Muscle layer of duodenum (tissue), 2 donors: ENCODE measurements around the gene VSIG2.

Source experiments
- H3K27ac ChIP-seq: one replicate; pipeline ENCODE4 v1.7.0; 2013; ENCODE audit warnings: mild to moderate bottlenecking, low read length
- H3K27me3 ChIP-seq: one replicate; pipeline ENCODE4 v1.7.0; 2013; ENCODE audit warnings: low read depth, mild to moderate bottlenecking, control low read depth, low read length
- H3K36me3 ChIP-seq, 2 donors: one replicate each; pipeline ENCODE4 v1.7.0; 2013; ENCODE audit warnings: low read length in 2 of 2, control low read depth in 1 of 2, mild to moderate bottlenecking in 1 of 2; ENCODE audit not compliant: insufficient read depth in 2 of 2, control insufficient read depth in 1 of 2
- H3K4me1 ChIP-seq, 2 donors: one replicate each; pipeline ENCODE4 v1.7.0; 2013; ENCODE audit warnings: low read length in 2 of 2, mild to moderate bottlenecking in 2 of 2, control low read depth in 1 of 2, moderate library complexity in 1 of 2; ENCODE audit not compliant: insufficient read depth in 2 of 2, control insufficient read depth in 1 of 2
- H3K4me3 ChIP-seq, 2 donors: one replicate each; pipeline ENCODE4 v1.7.0; 2013; ENCODE audit warnings: low read length in 2 of 2, low read depth in 1 of 2, mild to moderate bottlenecking in 1 of 2
- H3K9me3 ChIP-seq, 2 donors: one replicate each; pipeline ENCODE4 v1.7.0; 2013; ENCODE audit warnings: low read length in 2 of 2, control low read depth in 1 of 2, mild to moderate bottlenecking in 1 of 2; ENCODE audit not compliant: control insufficient read depth in 1 of 2
- donor health status: healthy.

Gene VSIG2

DNA sequence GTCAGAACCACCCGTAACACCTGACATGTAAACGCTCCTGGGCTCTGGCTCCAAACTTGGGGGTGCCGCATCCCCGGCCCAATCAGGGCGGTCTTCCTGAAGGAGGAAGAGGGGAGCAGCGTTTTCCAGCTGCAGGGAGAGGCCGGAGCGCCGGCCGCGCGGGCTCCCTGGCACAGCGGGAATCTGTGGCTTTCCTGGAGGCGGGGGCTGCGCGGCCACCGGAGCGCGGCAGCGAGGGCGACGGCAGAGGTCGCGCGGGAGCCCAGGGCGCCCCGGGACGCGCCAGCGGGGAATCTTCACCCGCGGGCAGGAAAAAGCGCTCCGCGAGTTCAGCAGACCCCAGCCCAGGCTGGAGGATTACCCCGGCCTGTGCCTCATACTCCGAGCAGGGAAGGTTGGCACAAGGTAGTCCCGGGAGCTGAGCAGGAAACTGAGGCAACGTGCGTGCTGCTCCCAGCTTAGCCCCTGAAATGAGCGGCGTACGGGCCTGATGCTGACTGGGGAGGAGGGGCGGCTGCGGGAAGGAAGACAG is 10.6 kb upstream of the VSIG2 start:
- Histone ChIP-seq H3K27ac (no peak overlapping the region), H3K9me3 (no peaks in the 10 kb centered on the region), H3K27me3 (peaks cover 40% of the 10 kb centered on the region), H3K36me3 (peaks cover 5 to 15% of the 10 kb centered on the region in 2 donors), H3K4me3 (peak overlapping the region; percentile 67 to 68), H3K4me1 (peaks cover 3 to 49% of the 10 kb centered on the region in 2 donors)

DNA sequence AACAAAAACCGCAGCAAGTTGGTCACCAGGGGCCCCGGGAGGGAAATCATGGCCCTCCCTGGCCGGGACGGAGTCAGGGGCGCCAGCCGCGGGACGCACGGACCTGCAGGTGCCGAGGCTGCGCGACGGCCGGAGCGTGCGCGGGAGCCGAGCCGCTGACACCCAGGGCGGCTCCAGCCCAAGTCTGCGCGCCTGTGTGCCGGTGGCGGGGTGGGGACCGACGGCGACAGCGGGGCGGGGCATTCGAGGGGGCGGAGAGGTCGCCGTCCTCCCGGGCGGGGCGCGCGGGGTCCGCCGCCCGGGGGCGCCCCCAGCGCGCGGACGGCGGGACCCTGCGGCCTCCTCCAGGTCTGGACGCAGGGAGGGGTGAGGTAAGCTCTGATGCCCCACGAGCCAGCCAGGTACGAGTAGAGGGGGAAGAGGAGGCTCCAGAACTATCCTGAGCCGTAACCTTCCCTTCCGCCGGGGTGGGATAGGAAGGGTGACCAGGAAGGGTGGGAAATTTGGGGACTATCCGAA is 10.1 kb upstream of the VSIG2 start, which contains the start of gene ESAM:
Gene ESAM, minus strand, starts transcription at position 186 of the 519 bp plus-strand sequence. Its CDS starts 136 bp downstream, at position 50.
- Histone ChIP-seq H3K4me1 (peaks cover 3 to 49% of the 10 kb centered on the region in 2 donors), H3K9me3 (no peaks in the 10 kb centered on the region), H3K27me3 (peaks cover 44% of the 10 kb centered on the region), H3K36me3 (peaks cover 5 to 10% of the 10 kb centered on the region in 2 donors), H3K4me3 (peak within 1 kb of the TSS; percentile 67 to 68), H3K27ac (peak within 1 kb of the TSS; percentile 27)

DNA sequence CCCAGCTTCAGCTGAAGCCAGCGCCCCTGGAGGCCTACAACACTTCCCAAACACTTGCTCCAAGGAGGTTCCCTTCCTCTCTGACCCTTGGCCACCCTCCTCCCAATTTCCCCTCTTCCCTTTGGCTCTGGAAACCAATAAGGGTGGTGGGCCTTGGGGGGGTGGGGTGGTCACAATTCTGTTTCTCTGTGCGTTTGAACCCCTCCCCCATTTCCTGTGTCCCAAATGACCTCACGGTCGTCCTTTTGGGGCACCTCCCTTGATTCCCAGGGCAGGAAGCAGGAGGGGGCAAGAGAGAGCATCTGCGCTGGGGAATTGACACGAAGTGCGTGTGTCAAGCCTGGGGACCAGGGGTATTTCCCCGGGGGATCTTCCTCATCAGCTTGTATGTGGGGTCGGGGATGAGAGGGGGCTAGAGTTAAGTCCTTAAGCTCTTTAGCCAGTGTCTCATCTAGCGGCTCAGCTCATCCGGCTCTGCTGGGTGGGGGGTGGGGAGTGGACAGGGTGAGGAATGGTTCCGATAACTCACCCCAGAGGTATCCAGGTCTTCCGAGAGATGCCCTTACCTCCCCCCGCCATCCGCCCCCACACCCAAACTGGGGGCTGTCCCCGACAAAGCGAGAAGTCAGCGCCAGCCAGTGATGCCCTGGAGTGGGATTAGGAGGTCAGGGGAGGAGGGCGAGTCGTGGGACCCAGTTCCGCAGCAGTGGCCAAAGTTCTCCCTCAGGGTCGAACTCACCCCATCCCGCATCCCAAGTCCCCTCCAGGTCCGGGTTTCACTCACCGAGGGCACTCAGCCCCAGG is 9.4 kb upstream of the VSIG2 start:
- H3K4me3 ChIP-seq = peak overlapping the region; percentile 42 to 49

DNA sequence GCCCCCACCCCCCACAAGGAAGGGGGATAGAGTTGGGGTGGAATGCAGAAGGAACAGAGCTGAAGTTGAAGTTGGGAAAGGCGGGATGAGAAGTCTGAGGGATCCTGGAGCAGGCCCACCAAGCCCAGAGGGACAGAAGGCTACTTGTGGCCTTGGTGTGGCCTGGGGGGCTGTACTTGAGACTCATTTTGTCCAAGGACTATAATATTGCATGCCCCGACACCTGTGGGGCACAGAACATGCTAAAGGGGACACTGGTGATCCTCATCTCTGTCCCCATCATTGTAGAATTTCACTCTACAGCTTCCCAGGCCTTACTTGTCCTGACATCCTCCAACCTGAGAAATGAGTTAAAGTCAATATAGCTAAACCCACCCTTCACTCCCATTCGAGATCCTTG is 8.8 kb upstream of the VSIG2 start:
- Histone ChIP-seq H3K27me3 (peaks cover 51% of the 10 kb centered on the region), H3K9me3 (no peaks in the 10 kb centered on the region), H3K4me3 (peak overlapping the region; percentile 42 to 49), H3K36me3 (peaks cover 0 to 5% of the 10 kb centered on the region in 2 donors), H3K27ac (peak overlapping the region; percentile 39), H3K4me1 (peaks cover 3 to 49% of the 10 kb centered on the region in 2 donors)

More for the DNA sequence above, 9.4 kb upstream of the VSIG2 start:
- H3K27ac ChIP-seq = peak overlapping the region; percentile 27
- peaks cover 3 to 49% of the 10 kb centered on the region in 2 donors for H3K4me1 ChIP-seq
- H3K36me3 ChIP-seq = peaks cover 5% of the 10 kb centered on the region in 2 donors
- peaks cover 47% of the 10 kb centered on the region for H3K27me3 ChIP-seq
- H3K9me3 ChIP-seq = no peaks in the 10 kb centered on the region

DNA sequence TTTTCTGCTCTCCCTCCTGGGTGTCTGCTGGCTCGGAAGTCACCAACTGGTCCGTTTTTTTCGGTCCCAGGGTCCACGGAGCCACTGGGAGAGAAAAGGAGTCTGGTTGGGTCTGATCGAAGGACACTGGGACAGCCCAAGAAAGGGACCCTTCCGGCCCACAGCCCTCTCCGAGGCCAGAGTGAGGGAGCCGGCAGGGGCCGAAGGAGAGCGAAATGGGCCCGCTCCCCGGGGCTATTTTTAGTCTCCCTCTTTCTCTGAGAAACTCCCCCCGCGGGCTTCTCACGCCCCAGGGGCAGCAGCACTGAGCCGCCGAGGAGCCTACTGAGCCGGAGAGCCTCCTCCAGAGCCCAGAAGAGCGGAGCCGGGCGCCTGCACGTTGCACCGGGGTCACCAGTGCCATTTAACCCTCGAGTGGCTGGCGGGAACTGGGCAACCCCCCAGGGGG is 8.2 kb upstream of the VSIG2 start:
- Histone ChIP-seq H3K27me3 (peaks cover 52% of the 10 kb centered on the region), H3K4me1 (peaks cover 3 to 49% of the 10 kb centered on the region in 2 donors), H3K4me3 (peak overlapping the region; percentile 42 to 49), H3K9me3 (no peaks in the 10 kb centered on the region), H3K36me3 (peaks cover 0 to under 1% of the 10 kb centered on the region in 2 donors), H3K27ac (peak overlapping the region; percentile 39)

DNA sequence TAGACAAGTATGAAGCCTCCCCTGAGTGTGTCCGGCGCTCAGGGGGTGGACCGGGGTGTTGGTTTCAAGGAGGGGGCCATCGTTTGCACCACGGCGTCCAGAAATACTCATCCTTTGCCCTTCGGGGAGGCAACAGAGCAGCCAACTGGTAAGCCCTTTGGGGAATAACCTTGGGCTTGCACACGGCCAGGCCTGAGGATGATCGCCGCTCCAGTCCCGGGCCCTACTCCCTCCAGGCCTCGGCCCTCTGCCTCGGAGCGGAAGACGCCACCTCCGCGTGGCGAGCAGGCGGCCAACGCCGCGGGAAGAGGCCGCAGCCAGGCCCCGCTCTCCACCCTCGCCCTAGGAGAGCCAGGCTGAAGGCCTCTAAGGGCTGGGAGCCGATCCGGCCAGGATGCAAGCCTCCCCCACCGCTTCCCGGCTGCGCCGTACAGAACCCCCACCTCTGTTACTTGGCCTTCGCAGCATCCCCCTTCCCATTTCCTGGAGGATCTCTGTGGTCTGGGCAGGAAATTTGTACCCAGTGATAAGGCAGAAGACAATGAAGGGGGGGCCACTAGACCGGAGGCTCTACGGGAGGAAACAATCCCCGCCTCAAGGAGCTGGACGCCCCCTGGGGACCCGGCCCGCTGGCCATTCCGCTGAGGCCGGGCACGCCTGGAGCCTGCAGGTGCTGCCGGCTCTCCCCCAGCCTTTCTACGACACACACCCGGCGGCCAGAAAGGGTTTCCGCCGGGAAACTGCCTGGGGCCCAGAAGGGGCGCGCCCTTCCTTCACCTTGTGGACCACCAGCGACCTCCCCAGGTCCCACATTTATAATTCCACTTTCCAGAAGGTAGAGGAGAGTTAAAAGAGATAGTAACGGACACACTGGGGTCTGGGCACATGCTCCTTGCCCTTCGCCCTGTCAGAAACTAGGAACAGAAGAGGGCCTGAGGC is 7.5 kb upstream of the VSIG2 start:
- Histone ChIP-seq H3K27me3 (peaks cover 52% of the 10 kb centered on the region), H3K9me3 (no peaks in the 10 kb centered on the region), H3K27ac (no peak overlapping the region), H3K36me3 (no peaks in the 10 kb centered on the region), H3K4me3 (peak overlapping the region in 1 of 2 donors; percentile 54), H3K4me1 (peaks cover 3 to 49% of the 10 kb centered on the region in 2 donors)

DNA sequence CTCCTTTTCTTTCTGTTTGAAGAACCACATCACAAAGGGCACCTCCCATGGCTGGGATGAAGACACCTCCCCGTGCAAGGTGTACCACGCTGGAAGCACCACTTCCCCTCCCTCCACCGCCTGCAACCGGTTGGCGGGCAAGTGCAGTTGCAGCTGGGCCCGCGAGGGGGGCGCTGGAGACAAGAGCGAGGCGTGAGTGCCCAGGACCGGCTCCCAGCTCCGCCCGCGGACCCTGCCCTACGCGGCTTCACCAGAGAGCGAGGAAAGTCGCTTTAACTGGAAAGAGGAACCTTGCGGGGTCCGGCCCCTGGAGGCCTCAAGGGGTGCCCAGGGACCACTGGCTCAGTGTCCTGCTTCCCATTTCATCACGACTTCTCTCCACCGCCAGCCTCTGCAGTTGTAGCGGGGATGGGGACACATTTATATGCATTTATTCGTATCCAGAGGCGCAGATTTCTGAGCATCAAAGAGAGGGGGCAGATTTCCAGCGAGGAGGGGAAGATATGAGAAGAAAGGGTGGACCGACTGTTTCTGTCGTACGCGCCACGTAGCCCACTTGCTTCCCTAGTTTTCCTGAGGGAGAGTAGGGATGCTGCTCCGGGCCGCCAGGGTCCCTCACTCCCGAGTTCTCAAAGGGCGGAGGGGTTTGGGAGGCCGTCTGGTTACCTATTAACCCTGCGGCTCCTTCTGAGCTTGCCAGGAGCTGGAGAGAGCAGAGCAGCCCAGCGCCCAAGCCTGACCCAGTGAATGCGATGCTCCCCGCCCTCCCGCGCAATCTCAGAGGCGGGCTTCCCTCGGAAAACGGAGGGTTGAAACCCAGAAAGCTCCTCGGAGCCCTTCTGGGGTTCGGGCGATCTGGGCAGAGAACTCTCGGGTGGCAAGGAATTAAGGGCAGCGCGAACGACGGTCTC is 6.6 kb upstream of the VSIG2 start:
- Histone ChIP-seq H3K9me3 (no peaks in the 10 kb centered on the region), H3K36me3 (no peaks in the 10 kb centered on the region), H3K27me3 (peaks cover 52% of the 10 kb centered on the region), H3K27ac (no peak overlapping the region), H3K4me3 (peak overlapping the region; percentile 27 to 54), H3K4me1 (peaks cover 3 to 48% of the 10 kb centered on the region in 2 donors)

DNA sequence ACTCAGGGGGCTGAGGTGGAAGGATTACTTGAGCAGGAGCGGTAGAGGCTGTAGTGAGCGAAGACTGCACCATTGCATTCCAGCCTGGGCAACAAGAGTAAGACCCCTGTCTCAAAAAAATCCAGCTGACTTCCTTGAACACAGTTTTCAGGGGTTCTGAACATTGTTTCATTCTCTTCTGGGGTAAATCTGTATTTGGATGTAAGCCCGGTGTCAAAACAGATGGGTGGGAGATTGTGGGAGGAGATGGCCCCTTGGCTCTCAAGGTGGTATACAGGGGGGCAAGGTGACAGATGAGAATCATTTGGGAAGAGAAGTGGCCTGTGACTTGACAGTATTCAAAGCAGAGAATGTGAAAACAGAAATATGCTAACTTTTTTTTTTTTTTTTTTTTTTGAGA is 5.3 kb upstream of the VSIG2 start:
- Histone ChIP-seq H3K27me3 (peaks cover 47% of the 10 kb centered on the region), H3K4me1 (peaks cover 0 to 35% of the 10 kb centered on the region in 2 donors), H3K4me3 (no peak overlapping the region), H3K36me3 (no peaks in the 10 kb centered on the region), H3K27ac (no peak overlapping the region), H3K9me3 (no peaks in the 10 kb centered on the region)

DNA sequence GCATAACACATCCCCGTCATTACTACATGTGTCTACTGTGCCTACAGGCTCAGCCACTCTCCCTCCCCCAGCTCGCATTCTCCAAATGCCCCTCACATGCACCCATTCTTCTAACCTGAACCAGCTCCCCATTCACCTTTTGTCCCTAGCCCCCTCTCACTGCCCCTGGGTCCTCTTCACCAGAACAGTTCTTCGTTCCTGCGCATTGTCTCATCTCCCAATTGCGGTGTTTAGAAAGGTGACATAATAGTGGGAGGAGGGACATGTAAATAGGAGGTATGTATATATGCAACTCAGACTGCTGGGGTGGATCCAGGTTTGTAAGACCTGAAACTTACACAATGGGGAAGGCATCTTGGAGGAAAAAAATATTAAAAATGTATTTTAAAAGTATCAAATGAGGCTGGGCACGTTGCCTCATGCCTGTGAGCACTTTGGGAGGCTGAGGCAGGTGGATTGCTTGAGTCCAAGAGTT is 4.7 kb upstream of the VSIG2 start:
- Histone ChIP-seq H3K4me1 (peaks cover 0 to 29% of the 10 kb centered on the region in 2 donors), H3K27ac (no peak overlapping the region), H3K36me3 (no peaks in the 10 kb centered on the region), H3K9me3 (no peaks in the 10 kb centered on the region), H3K4me3 (no peak overlapping the region), H3K27me3 (peaks cover 47% of the 10 kb centered on the region)
